HEK293T (cell line): ENCODE data around the gene PDIA6.

Source experiments
- CTCF ChIA-PET: fragments of 350-600 bp; formaldehyde crosslinking; extraction: SDS; loops from one replicate; lab custom pipeline; 2021; ENCODE audit warnings: antibody characterized with exemption, inconsistent platforms; lab: Yijun Ruan, JAX
- POLR2A ChIA-PET: fragments of 350-600 bp; formaldehyde crosslinking; extraction: SDS; loops from one replicate; lab custom pipeline; 2020; ENCODE audit warnings: antibody characterized with exemption, inconsistent platforms; lab: Yijun Ruan, JAX
- DNase-seq: peaks from one replicate; pipeline ENCODE4 v3.0.0; 2012; ENCODE audit warnings: mixed read lengths; ENCODE audit errors: extremely low spot score
- ARNT ChIP-seq: fragments of 450-650 bp; IDR thresholded peaks from 2 replicates; pipeline ENCODE4 v1.6.1; 2017; ENCODE audit warnings: mild to moderate bottlenecking
- BHLHE40 ChIP-seq: fragments of 450-650 bp; IDR thresholded peaks from 2 replicates; pipeline ENCODE4 v1.6.1; 2016; ENCODE audit warnings: mild to moderate bottlenecking, moderate library complexity, borderline replicate concordance
- CTBP1 ChIP-seq: fragments of 450-650 bp; IDR thresholded peaks from 2 replicates; pipeline ENCODE4 v1.6.1; 2016; ENCODE audit warnings: borderline replicate concordance
- ELF4 ChIP-seq: fragments of 450-650 bp; IDR thresholded peaks from 2 replicates; pipeline ENCODE4 v1.6.1; 2017; ENCODE audit warnings: antibody characterized with exemption
- FOXA1 ChIP-seq: fragments of 450-650 bp; IDR thresholded peaks from 2 replicates; pipeline ENCODE4 v1.6.1; 2016; ENCODE audit warnings: mild to moderate bottlenecking
- FOXK2 ChIP-seq: fragments of 450-650 bp; IDR thresholded peaks from 2 replicates; pipeline ENCODE4 v1.6.1; 2016; ENCODE audit warnings: mild to moderate bottlenecking
- FOXM1 ChIP-seq: fragments of 450-650 bp; IDR thresholded peaks from 2 replicates; pipeline ENCODE4 v1.6.1; 2017; ENCODE audit warnings: mild to moderate bottlenecking, borderline replicate concordance
- HDGF ChIP-seq: fragments of 450-650 bp; IDR thresholded peaks from 2 replicates; pipeline ENCODE4 v1.6.1; 2017; ENCODE audit warnings: antibody characterized with exemption, borderline replicate concordance
- L3MBTL2 ChIP-seq: fragments of 450-650 bp; conservative IDR thresholded peaks from 2 replicates; pipeline ENCODE4 v1.6.1; 2016; ENCODE audit warnings: mild to moderate bottlenecking
- LEF1 ChIP-seq: fragments of 450-650 bp; IDR thresholded peaks from 2 replicates; pipeline ENCODE4 v1.6.1; 2017; ENCODE audit warnings: mild to moderate bottlenecking, borderline replicate concordance
- NFRKB ChIP-seq: fragments of 450-650 bp; IDR thresholded peaks from 2 replicates; pipeline ENCODE4 v1.6.1; 2016; ENCODE audit warnings: mild to moderate bottlenecking, moderate library complexity
- SP1 ChIP-seq: fragments of 450-650 bp; IDR thresholded peaks from 2 replicates; pipeline ENCODE4 v1.6.1; 2017
- SUZ12 ChIP-seq: fragments of 450-650 bp; IDR thresholded peaks from 2 replicates; pipeline ENCODE4 v1.6.1; 2016; ENCODE audit warnings: mild to moderate bottlenecking
- TARDBP ChIP-seq: fragments of 450-650 bp; IDR thresholded peaks from 2 replicates; pipeline ENCODE4 v1.6.1; 2016
- ZNF384 ChIP-seq: fragments of 450-650 bp; IDR thresholded peaks from 2 replicates; pipeline ENCODE4 v1.6.1; 2016
- TF ChIP-seq, protein P1 (sequence below): fragments of 450-650 bp; IDR thresholded peaks from 2 replicates; pipeline ENCODE4 v1.6.1; 2016

The PDIA6 gene, protein sequence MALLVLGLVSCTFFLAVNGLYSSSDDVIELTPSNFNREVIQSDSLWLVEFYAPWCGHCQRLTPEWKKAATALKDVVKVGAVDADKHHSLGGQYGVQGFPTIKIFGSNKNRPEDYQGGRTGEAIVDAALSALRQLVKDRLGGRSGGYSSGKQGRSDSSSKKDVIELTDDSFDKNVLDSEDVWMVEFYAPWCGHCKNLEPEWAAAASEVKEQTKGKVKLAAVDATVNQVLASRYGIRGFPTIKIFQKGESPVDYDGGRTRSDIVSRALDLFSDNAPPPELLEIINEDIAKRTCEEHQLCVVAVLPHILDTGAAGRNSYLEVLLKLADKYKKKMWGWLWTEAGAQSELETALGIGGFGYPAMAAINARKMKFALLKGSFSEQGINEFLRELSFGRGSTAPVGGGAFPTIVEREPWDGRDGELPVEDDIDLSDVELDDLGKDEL

DNA sequence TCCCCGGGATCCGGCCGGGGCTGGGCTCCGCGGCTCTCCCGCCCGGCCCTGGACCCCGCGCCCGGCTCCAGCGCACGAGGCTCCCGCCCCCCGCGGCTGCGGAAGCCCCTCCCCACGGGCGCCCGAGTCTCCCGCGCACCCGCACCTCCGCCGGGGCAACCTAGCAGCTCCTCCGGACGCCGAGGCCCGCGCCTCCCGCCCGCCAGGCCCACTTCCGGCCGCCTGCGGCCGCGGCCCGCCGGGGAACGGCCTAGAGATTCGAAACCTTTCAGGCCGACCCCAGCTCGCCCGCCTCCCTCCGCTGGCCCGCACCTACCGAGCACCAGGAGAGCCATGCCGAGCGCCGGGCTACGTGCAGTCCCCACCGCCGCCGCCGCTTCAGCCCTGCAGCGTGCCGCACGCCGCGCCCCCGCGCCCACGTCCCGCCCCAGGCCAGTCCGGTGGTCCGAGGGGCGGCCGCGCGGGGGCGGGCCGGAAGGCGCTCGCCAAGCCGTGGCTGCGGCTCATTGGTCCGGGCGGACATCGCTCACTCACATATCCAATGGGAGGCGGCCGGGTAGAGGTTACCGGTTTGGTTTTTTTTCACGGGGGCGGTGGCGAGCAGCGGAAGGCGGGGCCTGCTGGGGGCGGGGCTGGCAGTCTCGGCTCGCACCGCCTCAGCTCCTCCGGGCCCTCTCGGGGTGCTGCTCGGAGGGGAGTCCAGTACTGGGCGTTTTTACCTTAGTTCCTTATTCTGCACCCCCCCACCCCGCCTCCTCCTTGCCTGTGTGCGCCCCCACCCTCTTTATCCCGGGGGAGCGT, at the start of gene PDIA6:
Gene PDIA6, minus strand, starts transcription at position 424 of the 801 bp plus-strand sequence. Its CDS starts 89 bp downstream, at position 335.
- TF ChIP-seq ZNF384 (peak; percentile 96), SP1 (0 out of 2 replicates have a peak, but pooled peaks have one; percentile 32), ELF4 (no peak), LEF1 (peak; percentile 46; the same call in 1 of the 2 replicates), FOXM1 (peak; percentile 27; the same call in 1 of the 2 replicates)
- TF ChIP-seq, protein P1, sequence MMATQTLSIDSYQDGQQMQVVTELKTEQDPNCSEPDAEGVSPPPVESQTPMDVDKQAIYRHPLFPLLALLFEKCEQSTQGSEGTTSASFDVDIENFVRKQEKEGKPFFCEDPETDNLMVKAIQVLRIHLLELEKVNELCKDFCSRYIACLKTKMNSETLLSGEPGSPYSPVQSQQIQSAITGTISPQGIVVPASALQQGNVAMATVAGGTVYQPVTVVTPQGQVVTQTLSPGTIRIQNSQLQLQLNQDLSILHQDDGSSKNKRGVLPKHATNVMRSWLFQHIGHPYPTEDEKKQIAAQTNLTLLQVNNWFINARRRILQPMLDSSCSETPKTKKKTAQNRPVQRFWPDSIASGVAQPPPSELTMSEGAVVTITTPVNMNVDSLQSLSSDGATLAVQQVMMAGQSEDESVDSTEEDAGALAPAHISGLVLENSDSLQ, result peak; percentile 99
- peak; percentile 97 for DNase-seq
- POLR2A ChIA-PET, result interaction anchor here (0.6 to 1.7 kb wide), 10 partner anchors 8 to 317 kb away, joined by 3 to 8 read pairs (median 4); partner anchors contain the start of gene NOL10
- CTCF ChIA-PET, result interaction anchor here (1.0 to 1.3 kb wide), 3 partner anchors 18 to 321 kb away, joined by 3 to 5 read pairs (median 5); a partner anchor contains a TSS

DNA sequence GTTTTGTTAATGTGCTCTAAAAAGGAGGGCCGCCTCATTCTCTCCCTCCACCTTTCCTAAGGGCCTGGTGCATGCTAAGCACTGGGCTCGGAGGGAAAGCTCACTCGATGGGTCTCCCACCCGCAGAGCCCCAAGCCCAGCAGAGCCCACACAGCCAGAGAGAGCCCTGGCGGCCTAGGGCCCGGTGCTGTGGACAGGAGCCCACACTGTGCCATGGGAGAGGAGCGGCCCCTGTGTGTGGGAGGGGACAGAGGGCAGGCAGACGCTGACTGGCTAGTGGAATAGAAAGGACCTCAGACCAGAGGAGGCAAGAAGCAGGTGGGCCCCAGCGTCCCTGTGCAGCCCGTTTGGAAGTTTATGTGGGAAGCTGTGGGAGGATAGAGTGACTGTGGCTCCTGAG, 49.7 kb upstream of the PDIA6 start:
- ChIA-PET POLR2A (no interaction called here), CTCF (no interaction called here)
- TF ChIP-seq ZNF384 (no peak), TARDBP (no peak), HDGF (no peak), ELF4 (no peak), FOXA1 (no peak), SUZ12 (no peak), ARNT (no peak), L3MBTL2 (no peak), LEF1 (no peak), SP1 (no peak), CTBP1 (no peak)
- no peak for DNase-seq

DNA sequence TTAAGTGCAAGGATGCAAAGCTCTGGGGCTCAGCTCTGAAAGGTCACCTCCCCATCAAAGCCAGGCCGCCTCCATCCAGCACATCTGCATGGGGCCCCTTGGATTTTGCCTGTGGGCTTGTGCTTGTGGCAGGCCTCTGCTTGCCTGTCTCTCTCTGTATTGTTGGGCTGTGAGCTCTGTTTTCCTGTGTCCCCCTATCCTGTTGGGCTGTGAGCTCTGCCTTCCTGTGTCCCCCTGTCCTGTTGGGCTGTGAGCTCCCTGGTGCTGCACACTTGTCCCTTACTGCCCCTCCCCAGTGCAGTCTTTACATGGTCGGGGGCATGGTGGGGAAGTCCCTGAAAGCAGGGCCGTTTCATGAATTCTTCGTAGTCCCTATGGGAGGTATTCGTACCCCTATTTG, 49.2 kb upstream of the PDIA6 start:
- TF ChIP-seq SUZ12 (no peak), LEF1 (no peak), FOXM1 (no peak), HDGF (no peak), NFRKB (no peak), ELF4 (no peak)
- no peak for DNase-seq
- ChIA-PET POLR2A (no interaction called here), CTCF (no interaction called here)

DNA sequence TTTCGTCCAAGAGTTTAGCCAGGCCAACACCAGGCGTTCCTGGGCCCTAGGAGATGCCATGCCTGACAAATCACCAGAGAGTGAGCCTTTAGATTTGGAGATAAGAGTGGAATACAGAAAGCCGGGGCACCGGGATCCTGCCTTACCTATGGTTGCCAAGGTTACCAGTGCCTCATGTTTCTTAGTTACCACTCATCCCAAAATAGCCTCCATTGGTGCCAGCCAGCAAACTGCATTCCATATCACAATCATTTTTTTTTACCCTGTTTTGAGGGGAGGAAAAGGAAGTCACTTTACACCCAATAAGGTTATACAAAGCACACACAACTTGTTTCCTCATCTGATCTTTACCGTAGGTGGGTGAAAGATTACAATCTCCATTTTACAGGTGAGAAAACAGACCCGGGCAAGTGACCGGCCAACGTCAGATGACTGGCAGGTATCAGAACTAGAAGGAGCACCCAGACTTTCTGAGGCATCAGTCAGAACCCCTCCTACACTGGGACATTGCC, 48.3 kb upstream of the PDIA6 start:
- CTCF ChIA-PET, result no interaction called here

DNA sequence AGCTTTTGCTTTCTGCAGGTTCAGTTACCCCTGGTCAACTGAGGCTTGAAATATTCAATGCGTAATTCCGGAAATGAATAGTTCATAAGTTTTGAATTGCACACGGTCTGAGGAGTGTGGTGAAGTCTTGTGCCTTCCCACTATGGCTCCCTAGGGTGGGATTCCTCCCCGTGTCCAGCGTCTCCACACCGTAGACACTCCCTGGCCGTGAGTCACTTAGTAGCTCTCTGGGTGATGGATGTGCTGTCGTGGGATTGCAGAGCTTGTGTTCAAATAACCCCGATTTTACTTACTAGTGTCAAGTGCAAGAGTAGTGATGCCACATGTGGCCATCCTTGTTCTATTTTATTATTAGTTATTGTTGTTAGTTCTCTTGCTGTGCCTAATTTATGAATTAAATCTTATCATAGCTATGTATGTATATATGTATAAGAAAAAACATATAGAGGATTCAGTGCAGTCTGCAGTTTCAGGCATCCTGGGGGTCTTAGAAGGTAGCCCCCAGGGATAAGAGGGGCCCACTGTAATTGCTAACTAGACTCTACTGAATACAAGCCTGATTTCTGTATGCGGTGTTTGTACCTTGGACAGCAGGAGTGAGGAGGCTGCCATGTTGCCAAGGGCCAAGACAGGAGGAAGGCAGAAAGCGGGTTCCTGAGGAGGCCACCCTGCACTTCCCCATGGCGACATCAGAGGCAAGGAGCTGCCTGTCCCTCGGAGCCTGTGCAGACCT, 47.7 kb upstream of the PDIA6 start:
- ChIA-PET POLR2A (no interaction called here), CTCF (no interaction called here)
- DNase-seq, result no peak
- TF ChIP-seq, protein P1, result no peak
- no peak for TF ChIP-seq ELF4
- TF ChIP-seq CTBP1, result no peak
- TF ChIP-seq FOXK2, result no peak
- TF ChIP-seq L3MBTL2, result no peak
- no peak for TF ChIP-seq ZNF384
- no peak for TF ChIP-seq FOXA1
- no peak for TF ChIP-seq TARDBP
- TF ChIP-seq FOXM1, result no peak
- no peak for TF ChIP-seq SP1
- TF ChIP-seq BHLHE40, result no peak
- no peak for TF ChIP-seq LEF1
- TF ChIP-seq HDGF, result no peak
- no peak for TF ChIP-seq ARNT
- no peak for TF ChIP-seq NFRKB
- no peak for TF ChIP-seq SUZ12

More for the DNA sequence above, 48.3 kb upstream of the PDIA6 start:
- DNase-seq, result no peak
- POLR2A ChIA-PET, result no interaction called here
- TF ChIP-seq HDGF (no peak), FOXK2 (no peak), NFRKB (no peak), SUZ12 (no peak), LEF1 (no peak), FOXA1 (no peak), SP1 (no peak), CTBP1 (no peak), L3MBTL2 (no peak), ELF4 (no peak), TARDBP (no peak), ARNT (no peak), BHLHE40 (no peak), ZNF384 (no peak), FOXM1 (no peak)
- TF ChIP-seq, protein P1, result no peak
